RPMI7951 (cell line): Measurements from ENCODE around the gene LIMS2. TPM values are rescaled to one million over a fixed set of nuclear protein-coding genes. Genes with fewer than 3 reads are reported as not detected.

Source experiments
- DNase-seq: peaks from one replicate; pipeline ENCODE4 v3.0.0-alpha.2; 2012; ENCODE audit warnings: low read depth
- total RNA-seq: library from RNA; depleted of rRNA; stranded (reverse); fragments of >200 nt; shearing (Covaris generic); gene quantifications from 2 replicates; pipeline ENCODE4 v1.2.3, GENCODE V29; 2014

LIMS2 gene
- total RNA-seq, 1 experiment from 2014 or later: 3.8 TPM

DNA sequence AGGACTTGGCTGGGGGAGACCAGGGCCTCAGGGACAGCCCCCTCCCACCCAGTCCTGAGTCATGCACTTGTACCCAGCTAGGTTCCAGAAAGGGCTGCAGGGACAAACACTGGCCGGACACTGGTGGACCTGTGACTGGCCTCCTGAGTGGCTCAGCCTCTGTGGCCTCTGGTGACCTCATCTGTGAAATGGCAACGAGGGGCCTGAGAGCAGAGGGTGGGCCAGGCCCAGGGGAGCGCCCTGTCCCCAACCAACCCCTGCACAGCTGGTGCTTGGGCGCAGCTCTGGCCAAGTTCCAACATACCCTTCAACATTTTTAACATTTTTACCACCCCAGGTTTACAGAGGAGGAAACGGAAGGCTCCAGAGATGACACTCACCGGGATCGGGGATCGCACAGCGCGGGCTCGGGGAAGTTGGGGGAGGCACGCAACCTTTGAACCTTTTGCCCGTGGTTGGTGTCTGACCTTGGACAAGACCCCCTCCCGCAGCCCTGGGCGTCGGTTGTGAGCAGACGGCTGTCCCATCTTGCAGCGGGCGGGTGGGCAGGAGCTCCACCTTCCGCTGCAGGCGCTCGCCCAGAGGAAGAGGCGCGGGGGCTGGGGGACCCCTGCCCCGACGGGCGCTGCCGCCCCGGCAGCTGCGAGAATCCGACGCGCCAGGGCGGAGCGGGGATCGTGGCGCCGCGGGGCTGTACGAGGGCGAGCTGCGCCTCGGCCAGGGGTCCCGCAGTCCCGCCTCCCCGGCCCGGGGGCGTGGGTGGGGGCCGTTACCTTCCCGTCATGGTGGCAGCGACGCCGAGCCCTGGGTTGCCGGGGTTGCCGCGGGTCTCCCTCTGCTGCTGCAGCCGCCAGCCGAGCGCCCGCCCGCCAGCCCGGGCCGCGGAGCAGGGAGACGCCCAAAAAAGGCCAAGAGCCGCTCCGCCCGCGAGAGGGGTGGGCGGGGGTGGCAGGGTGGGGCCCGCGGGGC, 805 bp downstream of the LIMS2 start:
- peak; percentile 25 for DNase-seq

GRCh38 chr2:127673291-127674069, 1.9 kb downstream of the LIMS2 start:
- DNase-seq: no peak

- DNase-seq: no peak
Observed at GRCh38 chr2:127672341-127673224, 2.7 kb downstream of the LIMS2 start.

DNA sequence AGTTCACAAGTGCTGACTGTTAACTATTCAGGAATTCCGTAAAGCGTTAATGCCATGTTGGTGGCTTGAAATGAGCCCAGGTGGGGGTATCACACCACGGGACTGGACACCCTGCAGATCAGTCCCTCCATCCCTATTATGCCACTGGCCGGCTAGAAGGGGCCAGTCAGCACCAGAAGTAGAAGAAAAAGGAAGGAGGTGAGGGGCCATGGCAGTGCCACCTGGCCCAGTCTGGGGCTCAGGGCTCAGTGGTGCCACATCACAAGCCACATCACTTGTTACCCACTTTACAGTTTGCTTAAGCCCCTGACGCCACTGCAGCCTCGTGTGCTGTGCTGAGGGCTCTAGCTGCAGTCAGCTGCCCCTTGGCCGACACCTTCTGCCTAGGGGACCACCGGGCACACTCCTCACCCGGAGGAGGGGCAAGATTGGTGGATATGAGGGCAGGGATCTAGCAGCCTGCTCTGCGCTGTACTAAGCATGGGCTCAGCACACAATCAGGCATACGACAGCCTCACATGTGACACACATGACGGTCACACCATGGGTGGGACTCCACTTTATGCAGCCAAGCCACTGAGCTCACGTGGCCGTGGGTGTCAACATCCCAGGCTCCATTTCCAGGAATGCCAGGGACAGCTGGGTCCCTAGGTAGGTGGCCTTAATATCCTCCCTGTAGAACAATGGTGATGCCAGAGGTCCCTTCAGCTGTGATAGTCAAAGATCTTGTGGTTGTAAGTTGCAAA, 3.6 kb downstream of the LIMS2 start:
- DNase-seq: no peak

DNA sequence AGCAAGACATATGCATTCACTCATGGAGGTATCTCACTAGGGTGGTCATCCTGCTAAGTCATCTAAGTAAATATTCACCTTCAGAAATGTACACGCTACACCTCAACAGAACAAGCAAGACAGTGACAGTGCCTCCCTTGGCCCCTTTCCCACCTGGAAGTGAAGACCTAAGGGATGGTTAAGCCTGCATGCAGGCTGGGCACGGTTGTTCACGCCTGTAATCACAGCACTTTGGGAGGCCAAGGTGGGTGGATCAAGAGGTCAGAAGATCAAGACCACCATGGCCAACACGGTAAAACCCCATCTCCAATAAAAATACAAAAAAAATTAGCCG, 4.4 kb downstream of the LIMS2 start:
- DNase-seq: no peak

DNA sequence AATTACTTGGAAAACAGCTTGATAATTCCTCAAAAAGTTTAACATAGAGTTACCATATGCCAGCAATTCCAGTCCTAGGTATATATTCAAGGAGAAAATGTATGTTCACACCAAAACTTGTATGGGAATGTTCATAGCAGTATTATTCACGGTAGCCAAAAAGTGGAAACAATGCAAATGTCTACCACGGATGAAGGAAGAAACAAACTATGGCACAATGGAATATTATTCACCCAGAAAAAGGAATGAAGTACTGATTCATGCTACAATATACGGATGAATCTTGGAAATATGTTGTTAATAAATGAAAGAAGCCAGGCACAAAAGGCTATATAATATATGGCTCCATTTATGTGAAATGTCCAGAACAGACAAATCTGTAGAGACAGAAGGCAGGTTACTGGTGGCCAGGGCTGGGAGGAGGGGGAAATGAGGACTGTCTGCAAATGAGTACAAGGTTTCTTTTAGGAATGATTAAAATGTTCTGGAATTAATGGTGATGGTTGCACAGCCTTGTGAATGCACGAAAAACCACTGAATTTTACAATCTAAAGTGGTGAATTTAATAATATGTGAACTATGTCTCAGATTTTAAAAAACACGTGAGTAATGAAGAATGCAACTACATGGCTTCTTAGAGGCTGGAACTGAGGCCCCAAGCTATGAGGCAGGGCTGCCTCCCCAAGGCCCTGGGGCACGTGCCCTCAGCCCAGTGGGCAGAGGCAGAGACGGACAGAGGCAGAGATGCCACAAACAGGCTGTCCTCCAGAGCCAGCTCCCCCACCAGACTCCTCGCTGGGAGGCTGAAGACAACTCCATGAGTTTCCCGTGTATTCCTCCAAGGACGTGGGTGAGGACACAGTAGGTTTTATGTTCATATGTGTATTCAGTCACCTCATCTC, 5.0 kb downstream of the LIMS2 start:
- DNase-seq: no peak

DNA sequence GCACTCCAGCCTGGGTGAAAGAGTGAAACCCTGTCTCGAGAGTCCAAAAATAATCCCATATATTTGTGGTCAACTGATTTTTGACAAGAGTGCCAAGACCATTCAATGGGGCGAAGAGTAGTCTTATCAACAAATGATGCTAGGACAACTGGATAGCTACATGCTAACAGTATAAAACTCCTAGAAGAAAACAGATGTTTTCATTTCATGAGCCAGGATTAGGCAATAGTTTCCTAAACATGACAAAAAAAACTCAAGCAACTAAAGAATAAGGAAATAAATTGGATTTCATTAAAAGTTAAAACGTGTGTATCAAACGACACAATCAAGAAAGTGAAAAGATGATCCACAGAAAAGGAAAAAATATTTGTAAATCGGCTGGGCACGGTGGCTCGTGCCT, 6.3 kb downstream of the LIMS2 start:
- DNase-seq: no peak

DNA sequence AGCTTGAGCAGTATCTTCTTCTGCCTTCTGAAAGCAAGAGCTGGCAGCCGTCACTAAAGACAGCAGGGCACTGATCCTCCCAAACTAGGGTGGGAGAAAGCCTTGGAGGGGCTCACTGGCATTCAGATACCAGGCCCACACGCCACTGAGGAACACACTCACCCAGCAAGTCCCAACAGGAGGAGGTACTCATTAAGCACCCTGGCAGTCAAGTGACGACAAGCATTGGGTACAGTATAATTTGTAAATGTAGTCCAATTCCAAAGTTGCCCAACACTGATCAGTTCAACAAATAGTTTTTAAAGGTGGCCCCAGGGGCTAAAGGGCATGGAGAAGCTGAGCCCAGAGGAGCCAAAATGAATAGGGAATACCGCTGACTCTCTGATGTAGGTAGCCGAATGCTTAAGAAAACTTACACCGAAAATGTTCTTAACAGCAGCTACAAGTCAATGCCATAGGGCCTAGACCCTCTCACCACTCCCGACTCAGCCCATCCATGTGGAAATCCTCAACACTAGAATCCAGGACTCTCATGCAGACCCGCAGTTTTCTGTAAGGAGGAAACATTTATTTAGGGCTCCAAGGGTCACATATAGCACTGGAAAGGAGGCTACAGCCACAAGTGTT, 9.9 kb downstream of the LIMS2 start:
- no peak for DNase-seq

- DNase-seq: no peak
Observed at GRCh38 chr2:127664895-127665225, 10.5 kb downstream of the LIMS2 start.

GRCh38 chr2:127664065-127664894, 11.1 kb downstream of the LIMS2 start:
- DNase-seq: no peak

GRCh38 chr2:127663566-127664064, 11.7 kb downstream of the LIMS2 start:
- no peak for DNase-seq

DNA sequence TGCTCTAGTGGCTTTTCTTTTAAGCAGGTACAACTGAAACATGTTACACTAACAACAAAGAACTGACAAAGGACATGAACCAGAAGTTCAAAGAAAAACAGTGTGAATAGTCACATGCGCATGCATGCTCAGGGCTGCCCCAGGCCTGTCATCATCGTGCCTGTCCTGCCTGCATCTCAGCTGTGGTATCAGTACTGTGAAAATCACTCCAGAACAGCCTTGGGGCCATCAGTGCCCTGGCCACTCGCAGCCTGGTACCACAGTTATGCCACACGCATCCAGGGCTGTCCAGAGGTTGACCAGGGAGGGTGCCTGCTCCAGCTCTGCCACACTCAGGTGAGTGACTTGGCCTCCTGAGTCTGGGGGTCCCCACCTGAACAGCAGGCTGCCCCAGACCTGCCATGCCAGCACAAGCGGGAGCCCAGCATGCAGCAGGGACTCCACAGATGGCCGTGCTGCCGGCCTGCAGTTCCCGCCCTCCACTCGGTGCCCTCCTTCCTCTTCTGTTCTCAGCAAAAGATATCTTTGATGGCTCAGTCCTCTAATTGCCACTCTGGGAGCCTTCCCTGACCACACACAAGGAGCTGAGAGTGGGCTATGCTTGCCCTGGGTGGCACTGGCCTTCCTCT, 12.3 kb downstream of the LIMS2 start:
- DNase-seq: no peak

GRCh38 chr2:127661949-127662510, 13.3 kb downstream of the LIMS2 start:
- DNase-seq: no peak

- DNase-seq: no peak
Observed at GRCh38 chr2:127661072-127661649, 14.2 kb downstream of the LIMS2 start.

- DNase-seq: no peak
Observed at GRCh38 chr2:127660291-127660578, 15.1 kb downstream of the LIMS2 start.

DNA sequence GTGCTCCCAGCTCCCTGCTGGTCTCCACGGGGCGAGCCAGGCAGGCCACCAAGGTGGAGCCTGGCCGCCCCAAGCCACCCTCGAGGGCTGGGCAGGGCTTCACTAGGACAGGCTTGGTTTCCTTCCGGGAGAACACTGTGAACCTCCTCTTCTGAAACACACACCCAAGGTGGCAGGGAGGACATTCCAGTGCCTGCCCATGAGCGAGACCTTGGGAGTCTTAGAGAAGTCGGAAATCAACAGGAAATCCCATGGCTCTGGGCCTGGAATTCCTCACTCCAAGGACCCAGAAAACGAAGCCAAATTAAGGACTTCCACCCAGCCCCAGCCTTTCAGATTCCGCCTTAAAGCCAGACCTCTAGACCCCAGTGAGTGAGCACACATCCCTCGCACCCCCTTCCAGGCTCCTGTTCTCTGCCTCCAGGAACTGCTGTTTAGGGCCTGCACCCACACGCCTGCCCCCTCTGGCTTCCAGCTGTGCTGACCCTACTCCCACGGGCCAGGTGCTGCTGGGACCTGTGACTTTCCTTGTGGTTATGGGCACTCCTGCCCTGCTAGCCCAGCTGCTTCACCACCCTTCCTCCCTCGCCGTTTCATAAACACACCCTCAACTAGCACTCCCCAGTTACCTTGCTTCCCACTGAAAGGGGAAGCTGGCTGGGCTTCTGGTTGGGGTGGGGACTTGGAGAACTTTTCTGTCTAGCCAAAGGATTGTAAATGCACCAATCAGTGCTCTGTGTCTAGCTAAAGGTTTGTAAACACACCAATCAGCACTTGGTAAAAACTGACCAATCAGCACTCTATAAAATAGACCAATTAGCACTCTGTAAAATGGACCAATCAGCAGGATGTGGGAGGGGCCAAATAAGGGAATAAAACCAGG, 15.7 kb downstream of the LIMS2 start:
- DNase-seq: no peak
